HepG2 (cell line): Measurements from ENCODE around the gene S100A11. TPM values are rescaled to one million over a fixed set of nuclear protein-coding genes. Genes with fewer than 3 reads are reported as not detected.

Source experiments
- ATAC-seq: fragments of 200-7000 bp; cut with Tn5 transposase; 3 replicates; pipeline ENCODE4 v1.9.1; 2020; ENCODE audit warnings: mild to moderate bottlenecking, moderate library complexity
- BruUV-seq: library from RNA; stranded (reverse); fragments of 400-500 nt; replicated peaks from 2 replicates; lab custom pipeline; 2021; lab: Mats Ljungman, UMichigan
- CTCF ChIA-PET: fragments of 300-600 bp; formaldehyde crosslinking; extraction: SDS; loops from one replicate; lab custom pipeline; 2021; ENCODE audit warnings: low total read pairs, inconsistent platforms, low intra/inter-chr PET ratio; lab: Yijun Ruan, JAX
- POLR2A ChIA-PET: fragments of 350-600 bp; sonication (Branson Sonifier 250); formaldehyde crosslinking; loops from one replicate; lab custom pipeline; 2020; ENCODE audit warnings: antibody characterized with exemption, inconsistent platforms; lab: Yijun Ruan, JAX
- DNase-seq: peaks from one replicate; pipeline ENCODE4 v3.0.0-alpha.2; 2015; ENCODE audit warnings: low spot score
- FAIRE-seq: peaks from 3 replicates; lab custom pipeline; 2011; peaks lifted over from hg19 to GRCh38; lab: Jason Lieb, UNC
- H2AFZ ChIP-seq: one replicate; pipeline ENCODE4 v1.6.1; 2011; ENCODE audit warnings: low read length, inconsistent platforms
- H3K27ac ChIP-seq: fragments of 300-600 bp; 3 replicates; pipeline ENCODE4 v1.8.0; 2011; ENCODE audit warnings: mixed run types, mild to moderate bottlenecking, mixed read lengths, low read length, inconsistent platforms; ENCODE audit not compliant: insufficient read depth; ENCODE audit errors: extremely low read length
- H3K27me3 ChIP-seq, 2 experiments: fragments of 200-600 bp in 1 of 2; 2 replicates in 1 of 2; 3 replicates in 1 of 2; pipeline versions ENCODE4 v1.6.0 to v1.8.0; 2011; ENCODE audit warnings: low read length in 2 of 2, mild to moderate bottlenecking in 2 of 2, moderate library complexity in 2 of 2, inconsistent platforms in 1 of 2; ENCODE audit not compliant: insufficient read depth in 2 of 2, control insufficient read depth in 1 of 2
- H3K36me3 ChIP-seq, 2 experiments: fragments of 200-600 bp in 1 of 2; replicated peaks in 1 of 2; 2 replicates in 1 of 2; 3 replicates in 1 of 2; pipeline versions ENCODE4 v1.5.1 to v1.8.0; 2011; ENCODE audit warnings: low read length in 2 of 2, inconsistent platforms in 1 of 2; ENCODE audit not compliant: insufficient read depth in 2 of 2, control insufficient read depth in 1 of 2
- H3K4me1 ChIP-seq: 2 replicates; pipeline ENCODE4 v1.5.1; 2012; ENCODE audit warnings: low read length, inconsistent platforms; ENCODE audit not compliant: insufficient read depth
- H3K4me2 ChIP-seq: 2 replicates; pipeline ENCODE4 v1.6.0; 2011; ENCODE audit warnings: low read depth, low read length, inconsistent platforms
- H3K4me3 ChIP-seq, 3 experiments: fragments of 200-600 bp in 1 of 3; sonication (generic), shearing (Covaris generic) in 1 of 3; replicated peaks in 1 of 3; 2 replicates each; pipeline ENCODE4 v1.5.1; 2011 to 2016; ENCODE audit warnings: low read length in 3 of 3, inconsistent platforms in 2 of 3, low read depth in 2 of 3, mild to moderate bottlenecking in 2 of 3, control low read depth in 1 of 3, mixed read lengths in 1 of 3; ENCODE audit not compliant: insufficient read depth in 1 of 3
- H3K79me2 ChIP-seq: one replicate; pipeline ENCODE4 v1.6.1; 2011; ENCODE audit warnings: low read length, inconsistent platforms; ENCODE audit not compliant: insufficient read depth
- H3K9ac ChIP-seq: 2 replicates; pipeline ENCODE4 v1.6.0; 2011; ENCODE audit warnings: mild to moderate bottlenecking, low read depth, low read length, inconsistent platforms; ENCODE audit not compliant: insufficient read depth
- H3K9me3 ChIP-seq: 2 replicates; pipeline ENCODE4 v1.5.1; 2012; ENCODE audit warnings: mild to moderate bottlenecking, low read length
- H4K20me1 ChIP-seq: 2 replicates; pipeline ENCODE4 v1.6.0; 2011; ENCODE audit warnings: inconsistent platforms, mild to moderate bottlenecking, low read length, moderate library complexity; ENCODE audit not compliant: insufficient read depth
- GLI4 ChIP-seq: sonication (generic); formaldehyde crosslinking; IDR thresholded peaks from 2 replicates; pipeline ENCODE4 v1.5.1; 2020; ENCODE audit warnings: missing genetic modification reagents, mild to moderate bottlenecking, moderate library complexity, borderline replicate concordance
- LCORL ChIP-seq, 2 experiments: fragments of 450-650 bp in 1 of 2; sonication (generic) in 1 of 2; formaldehyde crosslinking in 1 of 2; IDR thresholded peaks; 2 replicates each; pipeline versions ENCODE4 v1.5.0 to v1.6.1; 2017 to 2020; ENCODE audit warnings: antibody characterized with exemption in 1 of 2, missing genetic modification reagents in 1 of 2
- MED1 ChIP-seq: sonication (generic); formaldehyde crosslinking; IDR thresholded peaks from 2 replicates; pipeline ENCODE4 v1.4.0; 2020; ENCODE audit warnings: missing genetic modification reagents
- NCOA5 ChIP-seq: sonication (generic); formaldehyde crosslinking; IDR thresholded peaks from 2 replicates; pipeline ENCODE4 v1.4.0; 2020; ENCODE audit warnings: missing genetic modification reagents
- ZBTB14 ChIP-seq: sonication (generic); formaldehyde crosslinking; IDR thresholded peaks from 2 replicates; pipeline ENCODE4 v1.4.0; 2020; ENCODE audit warnings: missing genetic modification reagents
- ZBTB26 ChIP-seq: IDR thresholded peaks from 2 replicates; pipeline ENCODE4 v1.6.1; 2016; ENCODE audit warnings: missing compliant biosample characterization, missing genetic modification reagents, borderline replicate concordance
- ZNF530 ChIP-seq: sonication (generic); formaldehyde crosslinking; IDR thresholded peaks from 2 replicates; pipeline ENCODE4 v1.5.0; 2020; ENCODE audit warnings: low read depth, mild to moderate bottlenecking, missing genetic modification reagents
- ZNF605 ChIP-seq: sonication (generic); formaldehyde crosslinking; IDR thresholded peaks from 2 replicates; pipeline ENCODE4 v1.8.0; 2022; ENCODE audit warnings: mild to moderate bottlenecking, missing genetic modification reagents
- ZSCAN5A ChIP-seq: sonication (generic); formaldehyde crosslinking; IDR thresholded peaks from 2 replicates; pipeline ENCODE4 v1.8.0; 2022; ENCODE audit warnings: mild to moderate bottlenecking, missing genetic modification reagents, borderline replicate concordance
- whole genome bisulfite sequencing: methylation state at CpG from one replicate; pipeline ENCODE4 v1.1.6; 2017; ENCODE audit warnings: low lambda C conversion rate; 5-methylcytosine and 5-hydroxymethylcytosine counted together
- in situ Hi-C: cut with HindIII; loops from 2 replicates; pipeline ENCODE4 v1.10.0; 2017; ENCODE audit warnings: low pct_unique_long_range_greater_than_20kb; ENCODE audit not compliant: extremely low pct_ligation_motif_present
- intact Hi-C: fragments of 100-400 bp; cut with micrococcal nuclease; formaldehyde crosslinking; loops from one replicate; pipeline ENCODE4 v1.10.0; 2022; ENCODE audit not compliant: unreplicated experiment
- polyA plus RNA-seq, 8 experiments: library from polyadenylated mRNA; depleted of rRNA in 3 of 8; stranded (reverse) in 7 of 8; unstranded in 1 of 8; fragments of >200 nt; fragmentation: Illumina TruSeq in 4 of 8; extraction: Trizol in 4 of 8; gene quantifications; 2 replicates each; pipeline versions ENCODE4 v1.2.1 to v1.2.3, GENCODE V29; 2011 to 2016; ENCODE audit warnings: low read depth in 4 of 8, missing spikeins in 1 of 8, mixed read lengths in 1 of 8; ENCODE audit not compliant: insufficient read depth in 1 of 8
- total RNA-seq, 5 experiments: library from RNA; depleted of rRNA; stranded (reverse); fragments of >200 nt; fragmentation: Illumina TruSeq; extraction: Trizol; gene quantifications; 2 replicates each; pipeline ENCODE4 v1.2.3, GENCODE V29; 2016; ENCODE audit warnings: low read depth in 1 of 5
- TF ChIP-seq, protein P1 (sequence below): sonication (generic); formaldehyde crosslinking; IDR thresholded peaks from 2 replicates; pipeline ENCODE4 v1.4.0; 2020; ENCODE audit warnings: missing genetic modification reagents
- TF ChIP-seq, protein P2 (sequence below): sonication (generic); formaldehyde crosslinking; conservative IDR thresholded peaks from 2 replicates; pipeline ENCODE4 v1.8.1; 2023; ENCODE audit warnings: missing genetic modification reagents

S100A11 gene
- total and polyA plus RNA-seq, 2 of the 13 experiments (the other 11 are each of a cell fraction or from before 2014, with no cell fraction given): 6.6 to 34.4 TPM

- TF ChIP-seq, protein P1, sequence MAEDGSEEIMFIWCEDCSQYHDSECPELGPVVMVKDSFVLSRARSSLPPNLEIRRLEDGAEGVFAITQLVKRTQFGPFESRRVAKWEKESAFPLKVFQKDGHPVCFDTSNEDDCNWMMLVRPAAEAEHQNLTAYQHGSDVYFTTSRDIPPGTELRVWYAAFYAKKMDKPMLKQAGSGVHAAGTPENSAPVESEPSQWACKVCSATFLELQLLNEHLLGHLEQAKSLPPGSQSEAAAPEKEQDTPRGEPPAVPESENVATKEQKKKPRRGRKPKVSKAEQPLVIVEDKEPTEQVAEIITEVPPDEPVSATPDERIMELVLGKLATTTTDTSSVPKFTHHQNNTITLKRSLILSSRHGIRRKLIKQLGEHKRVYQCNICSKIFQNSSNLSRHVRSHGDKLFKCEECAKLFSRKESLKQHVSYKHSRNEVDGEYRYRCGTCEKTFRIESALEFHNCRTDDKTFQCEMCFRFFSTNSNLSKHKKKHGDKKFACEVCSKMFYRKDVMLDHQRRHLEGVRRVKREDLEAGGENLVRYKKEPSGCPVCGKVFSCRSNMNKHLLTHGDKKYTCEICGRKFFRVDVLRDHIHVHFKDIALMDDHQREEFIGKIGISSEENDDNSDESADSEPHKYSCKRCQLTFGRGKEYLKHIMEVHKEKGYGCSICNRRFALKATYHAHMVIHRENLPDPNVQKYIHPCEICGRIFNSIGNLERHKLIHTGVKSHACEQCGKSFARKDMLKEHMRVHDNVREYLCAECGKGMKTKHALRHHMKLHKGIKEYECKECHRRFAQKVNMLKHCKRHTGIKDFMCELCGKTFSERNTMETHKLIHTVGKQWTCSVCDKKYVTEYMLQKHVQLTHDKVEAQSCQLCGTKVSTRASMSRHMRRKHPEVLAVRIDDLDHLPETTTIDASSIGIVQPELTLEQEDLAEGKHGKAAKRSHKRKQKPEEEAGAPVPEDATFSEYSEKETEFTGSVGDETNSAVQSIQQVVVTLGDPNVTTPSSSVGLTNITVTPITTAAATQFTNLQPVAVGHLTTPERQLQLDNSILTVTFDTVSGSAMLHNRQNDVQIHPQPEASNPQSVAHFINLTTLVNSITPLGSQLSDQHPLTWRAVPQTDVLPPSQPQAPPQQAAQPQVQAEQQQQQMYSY (CRISPR knock-in tag): 0 out of 2 replicates have a peak, but pooled peaks have one; percentile 27
- peak; percentile 88 for TF ChIP-seq ZBTB26
These were observed 46.0 kb downstream of the S100A11 start (continued) for GRCh38 chr1:151990856-151991198.

GRCh38 chr1:151990058-151990855 lies 46.5 kb downstream of the S100A11 start:
- DNase-seq (no peak), ATAC-seq (no peak), FAIRE-seq (no peak)
- Histone ChIP-seq H3K9me3 (no peaks in the 10 kb centered on the region), H3K36me3 (peaks cover 5 to 17% of the 10 kb centered on the region in 2 experiments), H3K79me2 (peaks cover 53% of the 10 kb centered on the region), H3K4me1 (peaks cover 60% of the 10 kb centered on the region), H4K20me1 (peaks cover 24% of the 10 kb centered on the region), H3K9ac (no peak overlapping the region), H3K4me2 (peak overlapping the region; percentile 94), H3K27me3 (no peaks in the 10 kb centered on the region; a peak in 1 of 5 replicates), H3K4me3 (no peak overlapping the region), H2AFZ (no peak overlapping the region), H3K27ac (no peak overlapping the region)
- CTCF ChIA-PET: no interaction called here
- in situ Hi-C loops (no loop called here), intact Hi-C loops (loop anchor here (2.0 kb wide), 1 partner anchor 13 kb away; no protein-coding TSS in a partner anchor)
- WGBS: 43% methylated on average over 5 of the region's 5 CpGs
- POLR2A ChIA-PET: interaction anchor here (1.0 kb wide), 1 partner anchor 11 kb away, joined by 3 read pairs; no protein-coding TSS in a partner anchor
- no TSS peak for BruUV-seq
- TF ChIP-seq ZBTB14 (CRISPR knock-in tag) (0 out of 2 replicates have a peak, but pooled peaks have one; percentile 27), ZNF530 (CRISPR knock-in tag) (no peak), MED1 (CRISPR knock-in tag) (0 out of 2 replicates have a peak, but pooled peaks have one; percentile 11), NCOA5 (CRISPR knock-in tag) (no peak), LCORL (IDR thresholded peaks at IDR 0.05) (no peak), LCORL (CRISPR knock-in tag; IDR thresholded peaks at IDR 0.05) (0 out of 2 replicates have a peak, but pooled peaks have one; percentile 13), GLI4 (CRISPR knock-in tag) (no peak), ZNF605 (no peak), ZSCAN5A (CRISPR knock-in tag) (no peak)
- TF ChIP-seq, protein P2, sequence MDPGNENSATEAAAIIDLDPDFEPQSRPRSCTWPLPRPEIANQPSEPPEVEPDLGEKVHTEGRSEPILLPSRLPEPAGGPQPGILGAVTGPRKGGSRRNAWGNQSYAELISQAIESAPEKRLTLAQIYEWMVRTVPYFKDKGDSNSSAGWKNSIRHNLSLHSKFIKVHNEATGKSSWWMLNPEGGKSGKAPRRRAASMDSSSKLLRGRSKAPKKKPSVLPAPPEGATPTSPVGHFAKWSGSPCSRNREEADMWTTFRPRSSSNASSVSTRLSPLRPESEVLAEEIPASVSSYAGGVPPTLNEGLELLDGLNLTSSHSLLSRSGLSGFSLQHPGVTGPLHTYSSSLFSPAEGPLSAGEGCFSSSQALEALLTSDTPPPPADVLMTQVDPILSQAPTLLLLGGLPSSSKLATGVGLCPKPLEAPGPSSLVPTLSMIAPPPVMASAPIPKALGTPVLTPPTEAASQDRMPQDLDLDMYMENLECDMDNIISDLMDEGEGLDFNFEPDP: 0 out of 2 replicates have a peak, but pooled peaks have one; percentile 43
